Sigmoid colon (tissue), 7 donors: ENCODE measurements around the gene COL6A5. TPM values are rescaled to one million over a fixed set of nuclear protein-coding genes. Genes with fewer than 3 reads are reported as not detected.

ENCODE experiments used
- DNase-seq: peaks from one replicate; pipeline ENCODE4 v3.0.0-alpha.2; 2019
- H3K27ac ChIP-seq, 4 donors: fragments of 200-600 bp; sonication (generic); one replicate each; pipeline ENCODE4 v1.5.1; 2016 to 2019; ENCODE audit warnings: mild to moderate bottlenecking in 1 of 4
- H3K27me3 ChIP-seq, 3 donors: fragments of 200-600 bp; sonication (generic); one replicate each; pipeline ENCODE4 v1.5.1; 2019; ENCODE audit warnings: mild to moderate bottlenecking in 1 of 3
- H3K36me3 ChIP-seq, 4 donors: fragments of 200-600 bp; sonication (generic); one replicate each; pipeline ENCODE4 v1.5.1; 2016 to 2019
- H3K4me1 ChIP-seq, 4 donors: fragments of 200-600 bp; sonication (generic); one replicate each; pipeline ENCODE4 v1.5.1; 2017 to 2019
- H3K4me3 ChIP-seq, 4 donors: fragments of 200-600 bp; sonication (generic); one replicate each; pipeline ENCODE4 v1.5.1; 2017 to 2019; ENCODE audit warnings: mild to moderate bottlenecking in 2 of 4, moderate library complexity in 1 of 4
- H3K9me3 ChIP-seq, 4 donors: fragments of 200-600 bp in 3 of 4; sonication (generic) in 3 of 4; one replicate each; pipeline versions ENCODE4 v1.5.1 to v1.6.1; 2013 to 2019
- CTCF ChIP-seq, 4 experiments: fragments of 450-650 bp in 3 of 4; fragments of 200-600 bp in 1 of 4; IDR thresholded peaks; one replicate each; pipeline ENCODE4 v1.5.1; 2016 to 2019; ENCODE audit warnings: antibody characterized with exemption in 4 of 4, mild to moderate bottlenecking in 3 of 4, moderate library complexity in 2 of 4
- EP300 ChIP-seq, 4 donors: sonication (generic); formaldehyde crosslinking; IDR thresholded peaks; one replicate each; pipeline ENCODE4 v1.6.1; 2017; ENCODE audit warnings: antibody characterized with exemption in 4 of 4
- POLR2A ChIP-seq, 2 donors: fragments of 450-650 bp; IDR thresholded peaks; one replicate each; pipeline ENCODE4 v1.6.1; 2016; ENCODE audit warnings: antibody characterized with exemption in 2 of 2, mild to moderate bottlenecking in 2 of 2, moderate library complexity in 2 of 2
- POLR2AphosphoS5 ChIP-seq, 4 donors: sonication (generic); formaldehyde crosslinking; IDR thresholded peaks; one replicate each; pipeline ENCODE4 v1.6.1; 2017; ENCODE audit warnings: antibody characterized with exemption in 4 of 4
- WGBS, 2 donors: extraction: QIAGEN DNeasy Blood & Tissue Kit; methylation state at CpG; one replicate each; pipeline ENCODE4 v1.1.7; 2013; 5-methylcytosine and 5-hydroxymethylcytosine counted together
- intact Hi-C: fragments of 100-400 bp; cut with DNase I; formaldehyde crosslinking; loops from one replicate; pipeline ENCODE4 v1.15.1; 2023
- polyA plus RNA-seq, 3 donors: library from polyadenylated mRNA; stranded (reverse); fragments of 200-250 nt; gene quantifications; one replicate each; pipeline ENCODE4 v1.2.3, GENCODE V29; 2013
- total RNA-seq, 4 donors: library from RNA; depleted of rRNA; stranded (reverse); fragments of >200 nt; gene quantifications; one replicate each; pipeline ENCODE4 v1.1.0, GENCODE V29; 2016
- donor health status: healthy with polysubstance abuse.
- donor health status: Bipolar disorder and iron deficiency.
- donor health status: healthy.

The COL6A5 gene
- total and polyA plus RNA-seq, 7 donors, result 0.09 TPM; not detected in 6

- intact Hi-C loops, result no loop called here
- Histone ChIP-seq H3K27me3 (peaks cover 9 to 41% (median 22%) of the 10 kb centered on the region in 3 donors), H3K36me3 (no peaks in the 10 kb centered on the region), H3K4me3 (no peak overlapping the region), H3K4me1 (peaks cover 0 to 6% (median 5%) of the 10 kb centered on the region in 4 donors), H3K27ac (no peak overlapping the region), H3K9me3 (no peaks in the 10 kb centered on the region)
- WGBS, 2 donors, result 87 to 90% methylated on average over 4 of the region's 4 CpGs
- TF ChIP-seq POLR2AphosphoS5 (IDR thresholded peaks at IDR 0.05), result no peak
- no peak for DNase-seq
These were observed 174.3 kb downstream of the COL6A5 start for GRCh38 chr3:130519754-130520153.

DNA sequence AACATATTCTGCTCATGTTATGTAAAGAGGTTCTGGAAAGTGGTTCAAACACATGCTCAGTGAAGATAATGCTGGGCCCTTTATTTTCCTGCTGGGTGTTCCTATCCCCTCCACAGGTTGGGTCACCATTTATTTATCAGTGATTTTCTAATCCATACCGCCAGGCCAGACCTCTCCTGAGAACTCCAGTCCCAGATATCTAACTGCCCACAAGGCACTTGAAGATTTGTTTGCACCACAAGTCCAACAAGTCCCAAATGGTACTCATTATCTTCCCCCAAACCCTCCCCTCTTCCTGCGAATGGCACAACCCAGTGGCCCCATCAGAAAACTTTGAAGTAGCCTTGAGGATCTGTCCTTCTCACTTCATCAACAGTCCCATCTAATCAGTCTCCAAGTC, 176.9 kb downstream of the COL6A5 start:
- peaks cover 0 to 19% (median 6%) of the 10 kb centered on the region in 3 donors for H3K27me3 ChIP-seq
- TF ChIP-seq EP300 (IDR thresholded peaks at IDR 0.05), result no peak
- TF ChIP-seq CTCF (IDR thresholded peaks at IDR 0.05), result no peak
- TF ChIP-seq POLR2AphosphoS5 (IDR thresholded peaks at IDR 0.05), result no peak
- no peak for TF ChIP-seq POLR2A (IDR thresholded peaks at IDR 0.05)
- no peak for DNase-seq
- 83 to 92% methylated on average over 2 of the region's 2 CpGs for WGBS, 2 donors
- H3K36me3 ChIP-seq, result no peaks in the 10 kb centered on the region
- H3K9me3 ChIP-seq, result no peaks in the 10 kb centered on the region
- no peak overlapping the region for H3K4me3 ChIP-seq
- no peak overlapping the region for H3K27ac ChIP-seq
- H3K4me1 ChIP-seq, result no peaks in the 10 kb centered on the region
- intact Hi-C loops, result no loop called here

DNA sequence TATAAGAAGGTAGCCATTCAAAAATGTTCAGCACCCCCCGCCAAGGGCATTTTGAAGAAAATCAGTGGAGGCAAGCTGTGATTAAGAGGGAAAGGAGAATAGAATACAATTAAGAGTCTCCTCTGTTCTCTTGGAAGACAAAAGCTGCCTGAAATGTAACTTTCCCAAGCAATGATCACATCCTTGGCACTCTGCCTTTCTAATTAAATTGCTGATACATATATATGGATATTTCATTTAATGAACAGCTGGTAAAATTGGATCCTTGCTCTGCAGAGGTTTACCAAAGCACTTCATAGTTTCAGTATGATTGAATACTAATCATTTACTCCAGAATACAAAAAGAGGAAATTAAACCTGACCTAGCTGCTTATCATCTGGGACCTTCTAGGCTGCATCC, 182.0 kb downstream of the COL6A5 start:
- Histone ChIP-seq H3K27ac (no peak overlapping the region), H3K4me3 (no peak overlapping the region), H3K27me3 (no peaks in the 10 kb centered on the region), H3K9me3 (no peaks in the 10 kb centered on the region), H3K4me1 (no peaks in the 10 kb centered on the region), H3K36me3 (no peaks in the 10 kb centered on the region)
- TF ChIP-seq CTCF (IDR thresholded peaks at IDR 0.05) (no peak), EP300 (IDR thresholded peaks at IDR 0.05) (no peak), POLR2A (IDR thresholded peaks at IDR 0.05) (no peak), POLR2AphosphoS5 (IDR thresholded peaks at IDR 0.05) (no peak)
- intact Hi-C loops, result no loop called here
- DNase-seq, result no peak
- WGBS, 2 donors, result 89% methylated on average over 1 of the region's 1 CpG

GRCh38 chr3:130528120-130528519, 182.6 kb downstream of the COL6A5 start:
- DNase-seq, result no peak
- Histone ChIP-seq H3K27me3 (no peaks in the 10 kb centered on the region), H3K27ac (no peak overlapping the region), H3K4me3 (no peak overlapping the region), H3K36me3 (no peaks in the 10 kb centered on the region), H3K9me3 (no peaks in the 10 kb centered on the region), H3K4me1 (no peaks in the 10 kb centered on the region)
- intact Hi-C loops, result no loop called here
- WGBS, 2 donors, result 44 to 54% methylated on average over 1 of the region's 1 CpG
- no peak for TF ChIP-seq POLR2A (IDR thresholded peaks at IDR 0.05)
- no peak for TF ChIP-seq POLR2AphosphoS5 (IDR thresholded peaks at IDR 0.05)
- no peak for TF ChIP-seq EP300 (IDR thresholded peaks at IDR 0.05)
- no peak for TF ChIP-seq CTCF (IDR thresholded peaks at IDR 0.05)

- TF ChIP-seq POLR2AphosphoS5 (IDR thresholded peaks at IDR 0.05), result no peak
- TF ChIP-seq CTCF (IDR thresholded peaks at IDR 0.05), result no peak
- no peak for TF ChIP-seq EP300 (IDR thresholded peaks at IDR 0.05)
- no peak for TF ChIP-seq POLR2A (IDR thresholded peaks at IDR 0.05)
- intact Hi-C loops, result no loop called here
These were observed 184.2 kb downstream of the COL6A5 start for GRCh38 chr3:130529486-130530215.

More at GRCh38 chr3:130529486-130530215, 184.2 kb downstream of the COL6A5 start:
- no peaks in the 10 kb centered on the region for H3K27me3 ChIP-seq
- H3K27ac ChIP-seq, result no peak overlapping the region
- no peaks in the 10 kb centered on the region for H3K4me1 ChIP-seq
- H3K36me3 ChIP-seq, result no peaks in the 10 kb centered on the region
- no peaks in the 10 kb centered on the region for H3K9me3 ChIP-seq
- H3K4me3 ChIP-seq, result no peak overlapping the region
- 47 to 56% methylated on average over 5 of the region's 5 CpGs for WGBS, 2 donors
- DNase-seq, result no peak
